Measurements from ENCODE around the gene ARPC1B. TPM values are rescaled to one million over a fixed set of nuclear protein-coding genes. Genes with fewer than 3 reads are reported as not detected.

Gene ARPC1B
- total and polyA plus RNA-seq, 2 donors (not counting 1 experiment from before 2014, with no cell fraction given): 142 to 563 TPM

- intact Hi-C loops (cut with micrococcal nuclease): loop anchor here (1.0 kb wide), 4 partner anchors 12 to 46 kb away; partner anchors contain the start of genes ARPC1B, BUD31 and PDAP1
- H3K9ac ChIP-seq (ENCODE audit: low read length): peak overlapping the region; percentile 64
Observed at GRCh38 chr7:99392659-99393354, 18.3 kb downstream of the ARPC1B start.

More at GRCh38 chr7:99392659-99393354, 18.3 kb downstream of the ARPC1B start:
- peak overlapping the region; percentile 94 for H3K4me3 Mint-ChIP-seq
- H3K27me3 Mint-ChIP-seq: no peaks in the 10 kb centered on the region
- ChIA-PET CTCF (interaction anchor here (0.8 to 3.8 kb wide), 5 partner anchors 15 to 28 kb away, joined by 3 to 20 read pairs (median 7); partner anchors contain the start of genes ARPC1B, BUD31 and PDAP1), POLR2A (interaction anchor here (0.6 to 2.1 kb wide), 8 partner anchors 11 to 117 kb away, joined by 4 to 12 read pairs (median 6); partner anchors contain the start of genes BUD31, PDAP1 and ZKSCAN5)
- ATAC-seq (ENCODE audit: low read depth) (peak; percentile 95), DNase-seq (peak; percentile 90)
- H3K79me2 ChIP-seq (ENCODE audit: control insufficient read depth, insufficient read depth, low read length): peaks cover 41% of the 10 kb centered on the region
- H3K4me3 ChIP-seq (ENCODE audit: control extremely low read depth in 1 of 5, extremely low read depth in 1 of 5, insufficient read depth in 1 of 5, low read depth in 2 of 5, low read length in 4 of 5): peak overlapping the region; percentile 16 to 59 (median 50)
- H3K4me1 ChIP-seq (ENCODE audit: control insufficient read depth in 2 of 2, insufficient read depth in 2 of 2, low read length in 2 of 2): peaks cover 12 to 20% of the 10 kb centered on the region in 2 donors
- H2AFZ ChIP-seq (ENCODE audit: insufficient read depth, low read depth, low read length, poor library complexity, severe bottlenecking): peak overlapping the region; percentile 81
- H3K27me3 ChIP-seq (replicated peaks in 1 of 4; ENCODE audit: control extremely low read depth in 1 of 4, control insufficient read depth in 3 of 4, insufficient read depth in 4 of 4, low read length in 3 of 4): no peaks in the 10 kb centered on the region
- no peaks in the 10 kb centered on the region for H3K9me3 Mint-ChIP-seq (ENCODE audit: insufficient read depth)
- WGBS (ENCODE audit: insufficient coverage): 23% methylated on average over 68 of the region's 68 CpGs
- H3K27ac Mint-ChIP-seq: peak overlapping the region; percentile 93
- peak overlapping the region; percentile 93 for H3K4me2 ChIP-seq (replicated peaks; ENCODE audit: low read depth, low read length, poor library complexity, severe bottlenecking)
- no peaks in the 10 kb centered on the region for H3K9me3 ChIP-seq (ENCODE audit: control extremely low read depth in 1 of 3, control insufficient read depth in 2 of 3, insufficient read depth in 1 of 3, low read length in 2 of 3)
- H3K4me1 Mint-ChIP-seq: peaks cover 22% of the 10 kb centered on the region
- TF ChIP-seq, protein P1, sequence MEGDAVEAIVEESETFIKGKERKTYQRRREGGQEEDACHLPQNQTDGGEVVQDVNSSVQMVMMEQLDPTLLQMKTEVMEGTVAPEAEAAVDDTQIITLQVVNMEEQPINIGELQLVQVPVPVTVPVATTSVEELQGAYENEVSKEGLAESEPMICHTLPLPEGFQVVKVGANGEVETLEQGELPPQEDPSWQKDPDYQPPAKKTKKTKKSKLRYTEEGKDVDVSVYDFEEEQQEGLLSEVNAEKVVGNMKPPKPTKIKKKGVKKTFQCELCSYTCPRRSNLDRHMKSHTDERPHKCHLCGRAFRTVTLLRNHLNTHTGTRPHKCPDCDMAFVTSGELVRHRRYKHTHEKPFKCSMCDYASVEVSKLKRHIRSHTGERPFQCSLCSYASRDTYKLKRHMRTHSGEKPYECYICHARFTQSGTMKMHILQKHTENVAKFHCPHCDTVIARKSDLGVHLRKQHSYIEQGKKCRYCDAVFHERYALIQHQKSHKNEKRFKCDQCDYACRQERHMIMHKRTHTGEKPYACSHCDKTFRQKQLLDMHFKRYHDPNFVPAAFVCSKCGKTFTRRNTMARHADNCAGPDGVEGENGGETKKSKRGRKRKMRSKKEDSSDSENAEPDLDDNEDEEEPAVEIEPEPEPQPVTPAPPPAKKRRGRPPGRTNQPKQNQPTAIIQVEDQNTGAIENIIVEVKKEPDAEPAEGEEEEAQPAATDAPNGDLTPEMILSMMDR (IDR thresholded peaks at IDR 0.05): no peak
- TF ChIP-seq EZH2 (IDR thresholded peaks at IDR 0.05; ENCODE audit: borderline replicate concordance, insufficient read depth, low read depth, low read length, poor library complexity, severe bottlenecking): no peak
- peaks cover 0 to 79% of the 10 kb centered on the region in 2 experiments for H3K36me3 ChIP-seq (replicated peaks in 1 of 2; ENCODE audit: control extremely low read depth in 1 of 2, control insufficient read depth in 1 of 2, extremely low read depth in 1 of 2, insufficient read depth in 2 of 2, low read length in 1 of 2)
- peak overlapping the region; percentile 43 to 65 for H3K27ac ChIP-seq (ENCODE audit: low read length in 2 of 2)
- peaks cover 89% of the 10 kb centered on the region for H4K20me1 ChIP-seq (ENCODE audit: control insufficient read depth, insufficient read depth, low read length, poor library complexity, severe bottlenecking)

Data from B cell (primary cell).